H1 (cell line): ENCODE measurements around the gene HMCN1. TPM values are rescaled to one million over a fixed set of nuclear protein-coding genes. Genes with fewer than 3 reads are reported as not detected.

Experiments used
- BCL11A ChIP-seq, 2 experiments: IDR thresholded peaks; one replicate each; pipeline ENCODE4 v1.6.1; 2011; ENCODE audit warnings: low read depth in 2 of 2, low read length in 2 of 2, mild to moderate bottlenecking in 2 of 2
- CHD7 ChIP-seq: fragments of 300-600 bp; sonication (generic); IDR thresholded peaks from 2 replicates; pipeline ENCODE4 v1.7.1; 2012; ENCODE audit warnings: low read length, moderate library complexity, mild to moderate bottlenecking, inconsistent platforms; ENCODE audit not compliant: insufficient replicate concordance
- polyA plus RNA-seq, 7 experiments: library from polyadenylated mRNA; depleted of rRNA in 3 of 7; stranded (reverse) in 5 of 7; unstranded in 2 of 7; fragments of >200 nt in 5 of 7; fragments of 200-250 nt in 2 of 7; gene quantifications; 1 replicate in 5 of 7; 2 replicates in 1 of 7; 4 replicates in 1 of 7; pipeline versions ENCODE4 v1.2.1 to v1.2.3, GENCODE V29; 2011 to 2013; ENCODE audit warnings: missing spikeins in 2 of 7, mixed read lengths in 2 of 7
- total RNA-seq: library from RNA; stranded (reverse); fragmentation: NEBNext Ultra II Directional; extraction: Animal tissue kit (Norgen Biotek cat#: 25700); gene quantifications from 2 replicates; pipeline ENCODE4 v1.2.1, GENCODE V29; 2021

The HMCN1 gene
- total and polyA plus RNA-seq, 2 of the 8 experiments (the other 6 are each of a cell fraction or from before 2014, with no cell fraction given) = 13.8 to 14.6 TPM

- TF ChIP-seq CHD7 = no peak
- no peak for TF ChIP-seq BCL11A (IDR thresholded peaks at IDR 0.05; ENCODE audit: low read depth in 2 of 2, low read length in 2 of 2)
These were observed 223.5 kb downstream of the HMCN1 start (continued) for GRCh38 chr1:185957441-185958363.
